ENCODE data around the gene AMZ1. TPM values are rescaled to one million over a fixed set of nuclear protein-coding genes. Genes with fewer than 3 reads are reported as not detected.
A peak's percentile ranks its signal among the peaks of the same experiment; 100 is the strongest.
"Not testable (repeated sequence)": the region's sequence is repeated elsewhere in the genome, so short reads cannot be mapped to it uniquely, and the experiment has no call there.

The AMZ1 gene
- total RNA-seq, 2 donors from 2014 or later = 0.66 to 1.6 TPM

GRCh38 chr7:2673934-2674333 is 14.1 kb upstream of the AMZ1 start:
- no peak for DNase-seq
- Mint-ChIP-seq H3K27me3 (ENCODE audit: insufficient read depth) (peaks cover 10% of the 10 kb centered on the region), H3K4me1 (no peaks in the 10 kb centered on the region), H3K27ac (no peak overlapping the region), H3K36me3 (ENCODE audit: low read depth) (no peaks in the 10 kb centered on the region), H3K4me3 (no peak overlapping the region), H3K9me3 (peaks cover 6% of the 10 kb centered on the region)
- Histone ChIP-seq H3K27me3 (ENCODE audit: control insufficient read depth, insufficient read depth, low read length, poor library complexity, severe bottlenecking) (no peaks in the 10 kb centered on the region), H3K9ac (ENCODE audit: extremely low read depth, low read length, poor library complexity, severe bottlenecking) (no peak overlapping the region), H3K4me1 (ENCODE audit: control insufficient read depth, insufficient read depth, low read length) (no peaks in the 10 kb centered on the region), H3K36me3 (ENCODE audit: control insufficient read depth, insufficient read depth, low read length) (no peaks in the 10 kb centered on the region), H3K4me3 (ENCODE audit: low read length) (no peak overlapping the region), H3K9me3 (ENCODE audit: control insufficient read depth, low read length) (no peaks in the 10 kb centered on the region), H3K27ac (ENCODE audit: low read depth, low read length) (no peak overlapping the region)
- TF ChIP-seq CTCF (conservative IDR thresholded peaks at IDR 0.05) = no peak

- H3K27ac ChIP-seq (ENCODE audit: low read depth, low read length) = no peak overlapping the region
- H3K4me1 ChIP-seq (ENCODE audit: control insufficient read depth, insufficient read depth, low read length) = no peaks in the 10 kb centered on the region
- Mint-ChIP-seq H3K4me1 (no peaks in the 10 kb centered on the region), H3K36me3 (ENCODE audit: low read depth) (no peaks in the 10 kb centered on the region), H3K27me3 (ENCODE audit: insufficient read depth) (peaks cover 2% of the 10 kb centered on the region), H3K9me3 (peaks cover 6% of the 10 kb centered on the region), H3K27ac (no peak overlapping the region), H3K4me3 (no peak overlapping the region)
- H3K9me3 ChIP-seq (ENCODE audit: control insufficient read depth, low read length) = no peaks in the 10 kb centered on the region
- no peak overlapping the region for H3K4me3 ChIP-seq (ENCODE audit: low read length)
- no peak for DNase-seq
- TF ChIP-seq CTCF (conservative IDR thresholded peaks at IDR 0.05) = no peak
- H3K27me3 ChIP-seq (ENCODE audit: control insufficient read depth, insufficient read depth, low read length, poor library complexity, severe bottlenecking) = no peaks in the 10 kb centered on the region
- H3K9ac ChIP-seq (ENCODE audit: extremely low read depth, low read length, poor library complexity, severe bottlenecking) = no peak overlapping the region
- no peaks in the 10 kb centered on the region for H3K36me3 ChIP-seq (ENCODE audit: control insufficient read depth, insufficient read depth, low read length)
- 72 to 80% methylated on average over 5 to 9 of the region's 9 CpGs for WGBS, 2 experiments (ENCODE audit: insufficient coverage in 1 of 2, insufficient read length in 1 of 2)
Measured at GRCh38 chr7:2675256-2675764, 12.7 kb upstream of the AMZ1 start.

GRCh38 chr7:2676576-2676975 is 11.4 kb upstream of the AMZ1 start:
- WGBS, 2 experiments (ENCODE audit: insufficient coverage in 1 of 2, insufficient read length in 1 of 2) = 60 to 95% methylated on average over 1 to 6 of the region's 8 CpGs
- not testable (repeated sequence) for H3K9me3 ChIP-seq (ENCODE audit: control insufficient read depth, low read length); H3K36me3 ChIP-seq (ENCODE audit: control insufficient read depth, insufficient read depth, low read length); H3K4me1 ChIP-seq (ENCODE audit: control insufficient read depth, insufficient read depth, low read length); H3K27me3 Mint-ChIP-seq (ENCODE audit: insufficient read depth); H3K9ac ChIP-seq (ENCODE audit: extremely low read depth, low read length, poor library complexity, severe bottlenecking); H3K27me3 ChIP-seq (ENCODE audit: control insufficient read depth, insufficient read depth, low read length, poor library complexity, severe bottlenecking); H3K4me1 Mint-ChIP-seq; DNase-seq; H3K9me3 Mint-ChIP-seq; H3K4me3 ChIP-seq (ENCODE audit: low read length); H3K36me3 Mint-ChIP-seq (ENCODE audit: low read depth); H3K27ac Mint-ChIP-seq; H3K27ac ChIP-seq (ENCODE audit: low read depth, low read length); H3K4me3 Mint-ChIP-seq

GRCh38 chr7:2678454-2678853 is 9.5 kb upstream of the AMZ1 start:
- H3K4me3 Mint-ChIP-seq; H3K4me3 ChIP-seq (ENCODE audit: low read length); H3K36me3 ChIP-seq (ENCODE audit: control insufficient read depth, insufficient read depth, low read length); H3K27ac ChIP-seq (ENCODE audit: low read depth, low read length); H3K27me3 Mint-ChIP-seq (ENCODE audit: insufficient read depth); H3K9me3 ChIP-seq (ENCODE audit: control insufficient read depth, low read length); H3K4me1 ChIP-seq (ENCODE audit: control insufficient read depth, insufficient read depth, low read length); H3K27me3 ChIP-seq (ENCODE audit: control insufficient read depth, insufficient read depth, low read length, poor library complexity, severe bottlenecking); H3K4me1 Mint-ChIP-seq; H3K36me3 Mint-ChIP-seq (ENCODE audit: low read depth); H3K9me3 Mint-ChIP-seq; DNase-seq; H3K9ac ChIP-seq (ENCODE audit: extremely low read depth, low read length, poor library complexity, severe bottlenecking); H3K27ac Mint-ChIP-seq: not testable (repeated sequence)
- 90% methylated on average over 6 to 11 of the region's 15 CpGs for WGBS, 2 experiments (ENCODE audit: insufficient coverage in 1 of 2, insufficient read length in 1 of 2)

GRCh38 chr7:2679135-2680127 is 8.6 kb upstream of the AMZ1 start:
- H3K9ac ChIP-seq (ENCODE audit: extremely low read depth, low read length, poor library complexity, severe bottlenecking); H3K27me3 Mint-ChIP-seq (ENCODE audit: insufficient read depth); H3K4me3 ChIP-seq (ENCODE audit: low read length); H3K27me3 ChIP-seq (ENCODE audit: control insufficient read depth, insufficient read depth, low read length, poor library complexity, severe bottlenecking); H3K36me3 Mint-ChIP-seq (ENCODE audit: low read depth); H3K9me3 ChIP-seq (ENCODE audit: control insufficient read depth, low read length); H3K27ac ChIP-seq (ENCODE audit: low read depth, low read length); H3K27ac Mint-ChIP-seq; H3K4me1 ChIP-seq (ENCODE audit: control insufficient read depth, insufficient read depth, low read length); H3K9me3 Mint-ChIP-seq; H3K4me3 Mint-ChIP-seq; H3K4me1 Mint-ChIP-seq; H3K36me3 ChIP-seq (ENCODE audit: control insufficient read depth, insufficient read depth, low read length): not testable (repeated sequence)
- 93 to 97% methylated on average over 10 to 59 of the region's 64 CpGs for WGBS, 2 experiments (ENCODE audit: insufficient coverage in 1 of 2, insufficient read length in 1 of 2)
- peak; percentile 45 for DNase-seq

Measured in endodermal cell (in vitro differentiated cells).